B cell (primary cell): ENCODE results near the gene KRT71. TPM values are rescaled to one million over a fixed set of nuclear protein-coding genes. Genes with fewer than 3 reads are reported as not detected.

Source experiments
- ATAC-seq: fragments of 200-7000 bp; cut with Tn5 transposase; one replicate; pipeline ENCODE4 v1.10.0; 2021; ENCODE audit warnings: low read depth, mild to moderate bottlenecking, moderate number of reproducible peaks, moderate library complexity
- CTCF ChIA-PET: fragments of 350-600 bp; sonication (Branson Sonifier 250); formaldehyde crosslinking; loops from one replicate; lab custom pipeline; 2021; ENCODE audit warnings: antibody characterized with exemption, inconsistent platforms; lab: Charles Lee
- POLR2A ChIA-PET: fragments of 350-600 bp; sonication (Branson Sonifier 250); formaldehyde crosslinking; loops from one replicate; lab custom pipeline; 2021; ENCODE audit warnings: antibody characterized with exemption; lab: Charles Lee
- DNase-seq: peaks from one replicate; pipeline ENCODE4 v3.0.0; 2013
- H2AFZ ChIP-seq: 2 replicates; pipeline ENCODE4 v1.6.1; 2012; ENCODE audit warnings: mild to moderate bottlenecking, low read depth, low read length; ENCODE audit not compliant: insufficient read depth, poor library complexity, severe bottlenecking
- H3K27ac ChIP-seq, 2 donors: 1 replicate in 1 of 2; 2 replicates in 1 of 2; pipeline ENCODE4 v1.5.1; 2012 to 2013; ENCODE audit warnings: low read length in 2 of 2, mild to moderate bottlenecking in 2 of 2, moderate library complexity in 1 of 2
- H3K27me3 ChIP-seq, 4 experiments: fragments of 200-600 bp in 1 of 4; sonication (generic) in 1 of 4; replicated peaks in 1 of 4; 1 replicate in 2 of 4; 2 replicates in 2 of 4; pipeline versions ENCODE4 v1.6.1 to v1.7.0; 2013 to 2016; ENCODE audit warnings: low read length in 3 of 4, mild to moderate bottlenecking in 2 of 4, mixed read lengths in 1 of 4, moderate library complexity in 1 of 4; ENCODE audit not compliant: insufficient read depth in 4 of 4, control insufficient read depth in 3 of 4; ENCODE audit errors: control extremely low read depth in 1 of 4
- H3K36me3 ChIP-seq, 2 experiments: replicated peaks in 1 of 2; 1 replicate in 1 of 2; 2 replicates in 1 of 2; pipeline versions ENCODE4 v1.6.1 to v1.7.1; 2013; ENCODE audit warnings: low read length in 1 of 2; ENCODE audit not compliant: insufficient read depth in 2 of 2, control insufficient read depth in 1 of 2; ENCODE audit errors: control extremely low read depth in 1 of 2, extremely low read depth in 1 of 2
- H3K4me1 ChIP-seq, 2 donors: fragments of 200-600 bp in 1 of 2; sonication (generic) in 1 of 2; 1 replicate in 1 of 2; 2 replicates in 1 of 2; pipeline versions ENCODE4 v1.5.1 to v1.6.1; 2013 to 2017; ENCODE audit warnings: low read length in 2 of 2; ENCODE audit not compliant: control insufficient read depth in 2 of 2, insufficient read depth in 2 of 2
- H3K4me2 ChIP-seq: replicated peaks from 2 replicates; pipeline ENCODE3; 2012; ENCODE audit warnings: mild to moderate bottlenecking, low read depth, low read length; ENCODE audit not compliant: poor library complexity, severe bottlenecking
- H3K4me3 ChIP-seq, 5 experiments: fragments of 200-600 bp in 1 of 5; sonication (generic) in 1 of 5; 1 replicate in 3 of 5; 2 replicates in 2 of 5; pipeline versions ENCODE4 v1.5.1 to v1.7.0; 2011 to 2016; ENCODE audit warnings: low read length in 4 of 5, mild to moderate bottlenecking in 4 of 5, low read depth in 2 of 5, control low read depth in 1 of 5, moderate library complexity in 1 of 5; ENCODE audit not compliant: insufficient read depth in 1 of 5; ENCODE audit errors: control extremely low read depth in 1 of 5, extremely low read depth in 1 of 5
- H3K79me2 ChIP-seq: fragments of 200-600 bp; sonication (generic); one replicate; pipeline ENCODE4 v1.6.0; 2016; ENCODE audit warnings: low read length; ENCODE audit not compliant: control insufficient read depth, insufficient read depth
- H3K9ac ChIP-seq: fragments of 200-600 bp; sonication (generic); 2 replicates; pipeline ENCODE4 v1.6.1; 2017; ENCODE audit warnings: mild to moderate bottlenecking, low read length, moderate library complexity
- H3K9me3 ChIP-seq, 3 donors: one replicate each; pipeline versions ENCODE4 v1.6.1 to v1.7.1; 2013; ENCODE audit warnings: low read length in 2 of 3; ENCODE audit not compliant: control insufficient read depth in 2 of 3, insufficient read depth in 1 of 3; ENCODE audit errors: control extremely low read depth in 1 of 3
- H4K20me1 ChIP-seq: 2 replicates; pipeline ENCODE4 v1.6.0; 2012; ENCODE audit warnings: mild to moderate bottlenecking, low read length; ENCODE audit not compliant: insufficient read depth, control insufficient read depth, poor library complexity, severe bottlenecking
- H3K27ac Mint-ChIP-seq: one replicate; pipeline ENCODE4 v1.8.0; 2021; ENCODE audit warnings: mixed read lengths
- H3K27me3 Mint-ChIP-seq: one replicate; pipeline ENCODE4 v1.8.0; 2021; ENCODE audit warnings: mixed read lengths
- H3K4me1 Mint-ChIP-seq: one replicate; pipeline ENCODE4 v1.8.0; 2021; ENCODE audit warnings: mixed read lengths
- H3K4me3 Mint-ChIP-seq: one replicate; pipeline ENCODE4 v1.8.0; 2021; ENCODE audit warnings: mixed read lengths
- H3K9me3 Mint-ChIP-seq: one replicate; pipeline ENCODE4 v1.8.0; 2022; ENCODE audit warnings: mixed read lengths; ENCODE audit not compliant: insufficient read depth
- EZH2 ChIP-seq: IDR thresholded peaks from 2 replicates; pipeline ENCODE4 v1.6.1; 2012; ENCODE audit warnings: borderline replicate concordance, low read depth, mild to moderate bottlenecking, moderate library complexity, low read length; ENCODE audit not compliant: insufficient read depth, poor library complexity, severe bottlenecking
- WGBS: methylation state at CpG from one replicate; pipeline ENCODE4 v1.1.5; 2013; ENCODE audit warnings: missing lambda C conversion rate; ENCODE audit not compliant: insufficient coverage; 5-methylcytosine and 5-hydroxymethylcytosine counted together
- intact Hi-C: fragments of 100-400 bp; cut with micrococcal nuclease; formaldehyde crosslinking; loops from one replicate; pipeline ENCODE4 v1.10.0; 2022
- polyA plus RNA-seq: library from polyadenylated mRNA; depleted of rRNA; stranded (reverse); fragments of >200 nt; gene quantifications from 2 replicates; pipeline ENCODE4 v1.2.3, GENCODE V29; 2012
- total RNA-seq, 2 donors: library from RNA; stranded (reverse); fragments of 120-200 nt in 1 of 2; gene quantifications; 1 replicate in 1 of 2; 2 replicates in 1 of 2; pipeline versions ENCODE4 v1.2.3 to v1.2.4, GENCODE V29; 2013 to 2022
- TF ChIP-seq, protein P1 (sequence below): fragments of 200-600 bp; IDR thresholded peaks from one replicate; pipeline ENCODE4 v1.8.0; 2022; ENCODE audit warnings: antibody characterized with exemption, mild to moderate bottlenecking

KRT71 gene
- total and polyA plus RNA-seq, 2 donors (not counting 1 experiment from before 2014, with no cell fraction given): not detected

DNA sequence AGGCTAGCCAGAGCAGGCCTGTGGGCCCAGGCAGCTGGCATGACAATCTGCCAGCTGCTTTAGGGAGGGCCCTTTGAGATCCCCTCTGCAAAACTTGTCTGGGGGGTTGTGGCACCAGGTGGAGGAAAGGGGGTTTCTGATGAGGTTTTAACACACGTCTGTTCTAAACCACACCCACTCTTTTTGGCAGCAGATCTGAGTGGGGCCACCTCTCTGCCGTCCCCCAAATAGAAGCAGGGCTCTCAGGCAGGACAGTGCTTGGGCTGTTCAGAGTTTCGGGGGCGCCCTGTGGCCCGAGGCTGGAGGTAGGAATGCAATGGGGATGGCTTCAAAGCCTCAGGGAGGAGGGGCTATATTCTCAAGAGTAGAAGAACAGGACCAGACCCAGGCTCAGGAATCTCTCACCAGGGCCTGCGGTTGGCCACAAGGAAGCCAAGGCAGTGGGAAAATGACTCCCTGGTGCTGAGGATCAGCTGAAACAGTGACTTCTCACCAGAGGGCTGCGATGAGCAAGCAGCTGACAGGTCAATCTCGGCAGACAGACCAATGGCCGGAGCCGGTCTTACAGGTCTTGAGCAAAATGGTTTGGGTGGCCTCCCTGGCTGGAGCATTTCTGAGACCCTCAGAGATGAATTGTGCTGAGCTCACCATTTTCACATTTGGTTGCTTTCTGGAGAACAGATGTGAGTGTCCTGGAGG is 31.2 kb downstream of the KRT71 start:
- intact Hi-C loops: no loop called here
- ChIA-PET CTCF (no interaction called here), POLR2A (no interaction called here)
- Histone ChIP-seq H3K4me1 (no peaks in the 10 kb centered on the region), H2AFZ (no peak overlapping the region), H4K20me1 (no peaks in the 10 kb centered on the region), H3K4me3 (no peak overlapping the region), H3K79me2 (no peaks in the 10 kb centered on the region), H3K4me2 (no peak overlapping the region), H3K9me3 (no peaks in the 10 kb centered on the region), H3K27me3 (no peaks in the 10 kb centered on the region), H3K36me3 (no peaks in the 10 kb centered on the region), H3K9ac (no peak overlapping the region), H3K27ac (no peak overlapping the region)
- WGBS: 84% methylated on average over 9 of the region's 10 CpGs
- no peaks in the 10 kb centered on the region for H3K4me1 Mint-ChIP-seq
- H3K4me3 Mint-ChIP-seq: no peak overlapping the region
- no peaks in the 10 kb centered on the region for H3K9me3 Mint-ChIP-seq
- H3K27ac Mint-ChIP-seq: no peak overlapping the region
- ATAC-seq: no peak
- DNase-seq: no peak
- no peak for TF ChIP-seq EZH2
- TF ChIP-seq, protein P1, sequence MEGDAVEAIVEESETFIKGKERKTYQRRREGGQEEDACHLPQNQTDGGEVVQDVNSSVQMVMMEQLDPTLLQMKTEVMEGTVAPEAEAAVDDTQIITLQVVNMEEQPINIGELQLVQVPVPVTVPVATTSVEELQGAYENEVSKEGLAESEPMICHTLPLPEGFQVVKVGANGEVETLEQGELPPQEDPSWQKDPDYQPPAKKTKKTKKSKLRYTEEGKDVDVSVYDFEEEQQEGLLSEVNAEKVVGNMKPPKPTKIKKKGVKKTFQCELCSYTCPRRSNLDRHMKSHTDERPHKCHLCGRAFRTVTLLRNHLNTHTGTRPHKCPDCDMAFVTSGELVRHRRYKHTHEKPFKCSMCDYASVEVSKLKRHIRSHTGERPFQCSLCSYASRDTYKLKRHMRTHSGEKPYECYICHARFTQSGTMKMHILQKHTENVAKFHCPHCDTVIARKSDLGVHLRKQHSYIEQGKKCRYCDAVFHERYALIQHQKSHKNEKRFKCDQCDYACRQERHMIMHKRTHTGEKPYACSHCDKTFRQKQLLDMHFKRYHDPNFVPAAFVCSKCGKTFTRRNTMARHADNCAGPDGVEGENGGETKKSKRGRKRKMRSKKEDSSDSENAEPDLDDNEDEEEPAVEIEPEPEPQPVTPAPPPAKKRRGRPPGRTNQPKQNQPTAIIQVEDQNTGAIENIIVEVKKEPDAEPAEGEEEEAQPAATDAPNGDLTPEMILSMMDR: no peak
- peaks cover 3% of the 10 kb centered on the region for H3K27me3 Mint-ChIP-seq

DNA sequence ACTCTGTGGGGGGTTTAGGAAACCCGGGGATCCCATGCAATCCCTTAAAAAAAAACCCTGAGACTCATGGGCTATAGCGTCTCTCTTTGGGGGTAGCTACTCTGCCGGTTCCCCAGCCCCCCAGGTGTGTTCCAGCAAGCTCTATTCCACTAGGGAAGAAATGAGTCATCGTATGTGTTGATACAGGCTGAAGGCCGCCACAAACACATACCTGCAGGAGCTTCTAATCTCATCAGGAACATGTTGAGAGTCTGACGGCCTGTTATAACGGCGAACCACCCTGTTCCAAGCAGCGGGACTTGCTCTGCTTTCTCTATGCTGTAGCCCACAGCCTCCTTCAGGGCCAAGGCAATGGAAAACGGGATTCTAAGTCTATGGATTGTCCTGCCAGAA is 31.8 kb downstream of the KRT71 start:
- Histone ChIP-seq H3K79me2 (no peaks in the 10 kb centered on the region), H3K27me3 (no peaks in the 10 kb centered on the region), H3K4me1 (no peaks in the 10 kb centered on the region), H3K4me2 (no peak overlapping the region), H2AFZ (no peak overlapping the region), H3K4me3 (no peak overlapping the region), H3K9me3 (no peaks in the 10 kb centered on the region), H3K9ac (no peak overlapping the region), H4K20me1 (no peaks in the 10 kb centered on the region), H3K27ac (no peak overlapping the region), H3K36me3 (no peaks in the 10 kb centered on the region)
- no peak overlapping the region for H3K27ac Mint-ChIP-seq
- POLR2A ChIA-PET: no interaction called here
- no peaks in the 10 kb centered on the region for H3K4me1 Mint-ChIP-seq
- WGBS: 92% methylated on average over 8 of the region's 10 CpGs
- peaks cover 3% of the 10 kb centered on the region for H3K27me3 Mint-ChIP-seq
- intact Hi-C loops: no loop called here
- TF ChIP-seq, protein P1: no peak
- TF ChIP-seq EZH2: no peak
- no peak for DNase-seq
- H3K9me3 Mint-ChIP-seq: no peaks in the 10 kb centered on the region
- no peak for ATAC-seq
- CTCF ChIA-PET: no interaction called here
- H3K4me3 Mint-ChIP-seq: no peak overlapping the region
